ENCODE measurements around the gene TBX20. TPM values are rescaled to one million over a fixed set of nuclear protein-coding genes. Genes with fewer than 3 reads are reported as not detected.

Gene TBX20
- total and polyA plus RNA-seq, 4 donors: 0.21 to 0.89 (median 0.59) TPM

- no peak for TF ChIP-seq HNF4A (conservative IDR thresholded peaks at IDR 0.05)
- TF ChIP-seq EGR1 (IDR thresholded peaks at IDR 0.05; ENCODE audit: low read depth in 2 of 2): no peak
- TF ChIP-seq, protein P1, sequence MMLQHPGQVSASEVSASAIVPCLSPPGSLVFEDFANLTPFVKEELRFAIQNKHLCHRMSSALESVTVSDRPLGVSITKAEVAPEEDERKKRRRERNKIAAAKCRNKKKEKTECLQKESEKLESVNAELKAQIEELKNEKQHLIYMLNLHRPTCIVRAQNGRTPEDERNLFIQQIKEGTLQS (IDR thresholded peaks at IDR 0.05): no peak
Observed at GRCh38 chr7:35255443-35256255, 1.7 kb upstream of the TBX20 start (continued).

DNA sequence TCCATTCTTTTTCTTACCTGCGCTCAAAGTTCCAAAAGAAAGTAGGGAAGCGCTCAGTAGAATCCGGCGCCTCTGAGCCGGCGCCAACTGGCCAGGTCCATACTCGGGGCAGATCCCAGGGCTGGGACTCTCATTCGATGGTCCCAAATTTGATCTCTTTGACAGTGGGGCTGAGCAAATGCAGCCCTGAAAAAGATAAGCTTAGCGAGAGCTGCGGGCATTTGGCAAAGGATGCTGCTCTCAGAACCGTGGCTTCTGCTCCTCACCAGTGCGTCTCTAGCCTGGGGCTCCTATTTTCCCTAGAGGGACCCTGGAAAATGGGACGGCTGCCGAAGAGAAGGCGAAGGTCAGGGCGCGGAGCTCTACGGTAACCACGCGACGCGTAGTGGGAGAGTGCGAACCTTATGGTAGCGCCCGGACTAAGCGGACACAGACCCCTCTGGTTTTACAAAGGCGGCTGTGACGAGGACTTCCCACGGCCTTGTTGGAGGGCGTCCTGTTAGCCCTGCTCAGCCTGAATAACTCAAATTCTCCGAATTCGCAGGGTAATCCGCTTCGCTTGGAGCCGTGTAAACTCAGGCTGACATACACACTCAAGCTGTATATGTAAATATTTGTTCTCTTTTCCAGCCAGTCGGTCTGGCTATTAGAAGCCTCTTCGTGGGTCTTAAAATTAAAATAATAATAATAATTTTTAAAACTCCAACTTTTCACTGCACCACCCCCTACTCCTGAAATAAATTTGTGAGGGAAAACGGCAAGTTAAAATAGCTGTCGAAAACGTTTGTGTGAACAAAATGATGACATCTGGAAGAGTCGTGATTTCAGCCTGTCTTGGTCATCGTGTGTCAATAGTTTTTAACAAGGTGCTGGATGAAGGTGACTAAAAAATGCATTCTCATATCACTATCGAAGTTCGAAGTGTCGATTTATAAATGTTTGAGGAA, 869 bp upstream of the TBX20 start:
- TF ChIP-seq MAX (IDR thresholded peaks at IDR 0.05) (no peak), FOXA2 (IDR thresholded peaks at IDR 0.05) (no peak), NR2F2 (IDR thresholded peaks at IDR 0.05) (no peak)
- no peak for DNase-seq (ENCODE audit: low spot score)
- Histone ChIP-seq H3K4me3 (ENCODE audit: low read depth in 1 of 3, low read length in 3 of 3) (peak overlapping the region in 1 of 3 donors; percentile 37), H3K4me1 (ENCODE audit: control insufficient read depth in 4 of 4, insufficient read depth in 4 of 4, low read length in 3 of 4) (peaks cover 3 to 18% (median 14%) of the 10 kb centered on the region in 4 donors), H3K9ac (ENCODE audit: low read depth in 1 of 2, low read length in 2 of 2) (no peak overlapping the region), H3K36me3 (ENCODE audit: control insufficient read depth in 4 of 4, insufficient read depth in 3 of 4, low read depth in 1 of 4, low read length in 3 of 4) (no peaks in the 10 kb centered on the region), H3K9me3 (ENCODE audit: control insufficient read depth in 4 of 4, low read length in 3 of 4) (peaks cover 0 to 26% (median 2%) of the 10 kb centered on the region in 4 donors), H3K27me3 (ENCODE audit: control insufficient read depth in 4 of 4, insufficient read depth in 4 of 4, low read length in 3 of 4) (peaks cover 9 to 40% (median 20%) of the 10 kb centered on the region in 4 donors), H3K27ac (ENCODE audit: low read depth in 1 of 2, low read length in 2 of 2) (no peak overlapping the region)
- 17% methylated on average over 45 of the region's 45 CpGs for WGBS

DNA sequence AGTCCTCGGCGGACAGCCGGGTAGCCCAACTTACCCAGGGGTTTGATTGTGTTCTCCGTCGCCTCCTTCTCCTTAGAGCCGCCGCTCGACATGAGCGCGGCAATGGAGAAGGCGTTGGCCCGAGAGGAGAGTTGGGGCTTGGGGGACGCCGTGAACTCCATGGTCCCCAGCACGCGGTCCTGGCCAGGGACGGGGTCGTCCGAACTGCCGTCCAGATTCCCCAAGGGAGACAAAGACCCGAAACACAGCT, 515 bp downstream of the TBX20 start:
- 6% methylated on average over 21 of the region's 21 CpGs for WGBS
- H3K27ac ChIP-seq (ENCODE audit: low read depth in 1 of 2, low read length in 2 of 2): peak overlapping the region in 1 of 2 donors; percentile 17
- H3K4me3 ChIP-seq (ENCODE audit: low read depth in 1 of 3, low read length in 3 of 3): peak overlapping the region in 2 of 3 donors; percentile 4 to 37
- no peak for TF ChIP-seq SP1 (IDR thresholded peaks at IDR 0.05)
- no peak for TF ChIP-seq HNF4G (IDR thresholded peaks at IDR 0.05)
- TF ChIP-seq FOXA2 (IDR thresholded peaks at IDR 0.05): no peak
- TF ChIP-seq NR2F2 (IDR thresholded peaks at IDR 0.05): no peak
- TF ChIP-seq CTCF (IDR thresholded peaks at IDR 0.05; ENCODE audit: low read depth, low read length, missing input control): no peak
- no peak for TF ChIP-seq HNF4A (conservative IDR thresholded peaks at IDR 0.05)
- no peak for TF ChIP-seq JUND (IDR thresholded peaks at IDR 0.05)
- no peak for TF ChIP-seq EGR1 (IDR thresholded peaks at IDR 0.05; ENCODE audit: low read depth in 2 of 2)
- no peak for TF ChIP-seq FOXA1 (IDR thresholded peaks at IDR 0.05)
- TF ChIP-seq, protein P1 (IDR thresholded peaks at IDR 0.05): no peak
- TF ChIP-seq RXRA (IDR thresholded peaks at IDR 0.05): no peak
- no peak for TF ChIP-seq YY1 (IDR thresholded peaks at IDR 0.05)
- no peak for TF ChIP-seq GABPA (IDR thresholded peaks at IDR 0.05 in 1 of 2, conservative IDR thresholded peaks at IDR 0.05 in 1 of 2)
- TF ChIP-seq, protein P2, sequence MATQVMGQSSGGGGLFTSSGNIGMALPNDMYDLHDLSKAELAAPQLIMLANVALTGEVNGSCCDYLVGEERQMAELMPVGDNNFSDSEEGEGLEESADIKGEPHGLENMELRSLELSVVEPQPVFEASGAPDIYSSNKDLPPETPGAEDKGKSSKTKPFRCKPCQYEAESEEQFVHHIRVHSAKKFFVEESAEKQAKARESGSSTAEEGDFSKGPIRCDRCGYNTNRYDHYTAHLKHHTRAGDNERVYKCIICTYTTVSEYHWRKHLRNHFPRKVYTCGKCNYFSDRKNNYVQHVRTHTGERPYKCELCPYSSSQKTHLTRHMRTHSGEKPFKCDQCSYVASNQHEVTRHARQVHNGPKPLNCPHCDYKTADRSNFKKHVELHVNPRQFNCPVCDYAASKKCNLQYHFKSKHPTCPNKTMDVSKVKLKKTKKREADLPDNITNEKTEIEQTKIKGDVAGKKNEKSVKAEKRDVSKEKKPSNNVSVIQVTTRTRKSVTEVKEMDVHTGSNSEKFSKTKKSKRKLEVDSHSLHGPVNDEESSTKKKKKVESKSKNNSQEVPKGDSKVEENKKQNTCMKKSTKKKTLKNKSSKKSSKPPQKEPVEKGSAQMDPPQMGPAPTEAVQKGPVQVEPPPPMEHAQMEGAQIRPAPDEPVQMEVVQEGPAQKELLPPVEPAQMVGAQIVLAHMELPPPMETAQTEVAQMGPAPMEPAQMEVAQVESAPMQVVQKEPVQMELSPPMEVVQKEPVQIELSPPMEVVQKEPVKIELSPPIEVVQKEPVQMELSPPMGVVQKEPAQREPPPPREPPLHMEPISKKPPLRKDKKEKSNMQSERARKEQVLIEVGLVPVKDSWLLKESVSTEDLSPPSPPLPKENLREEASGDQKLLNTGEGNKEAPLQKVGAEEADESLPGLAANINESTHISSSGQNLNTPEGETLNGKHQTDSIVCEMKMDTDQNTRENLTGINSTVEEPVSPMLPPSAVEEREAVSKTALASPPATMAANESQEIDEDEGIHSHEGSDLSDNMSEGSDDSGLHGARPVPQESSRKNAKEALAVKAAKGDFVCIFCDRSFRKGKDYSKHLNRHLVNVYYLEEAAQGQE (IDR thresholded peaks at IDR 0.05): no peak
- no peak for TF ChIP-seq RAD21 (IDR thresholded peaks at IDR 0.05)
- H3K36me3 ChIP-seq (ENCODE audit: control insufficient read depth in 4 of 4, insufficient read depth in 3 of 4, low read depth in 1 of 4, low read length in 3 of 4): no peaks in the 10 kb centered on the region
- H3K27me3 ChIP-seq (ENCODE audit: control insufficient read depth in 4 of 4, insufficient read depth in 4 of 4, low read length in 3 of 4): peaks cover 6 to 39% (median 22%) of the 10 kb centered on the region in 4 donors
- peaks cover 3 to 18% (median 15%) of the 10 kb centered on the region in 4 donors for H3K4me1 ChIP-seq (ENCODE audit: control insufficient read depth in 4 of 4, insufficient read depth in 4 of 4, low read length in 3 of 4)
- DNase-seq (ENCODE audit: low spot score): no peak
- H3K9ac ChIP-seq (ENCODE audit: low read depth in 1 of 2, low read length in 2 of 2): no peak overlapping the region
- peaks cover 0 to 22% (median 2%) of the 10 kb centered on the region in 4 donors for H3K9me3 ChIP-seq (ENCODE audit: control insufficient read depth in 4 of 4, low read length in 3 of 4)

Data from liver (tissue), 9 donors.